ENCODE results near the gene NEUROD2.

DNA sequence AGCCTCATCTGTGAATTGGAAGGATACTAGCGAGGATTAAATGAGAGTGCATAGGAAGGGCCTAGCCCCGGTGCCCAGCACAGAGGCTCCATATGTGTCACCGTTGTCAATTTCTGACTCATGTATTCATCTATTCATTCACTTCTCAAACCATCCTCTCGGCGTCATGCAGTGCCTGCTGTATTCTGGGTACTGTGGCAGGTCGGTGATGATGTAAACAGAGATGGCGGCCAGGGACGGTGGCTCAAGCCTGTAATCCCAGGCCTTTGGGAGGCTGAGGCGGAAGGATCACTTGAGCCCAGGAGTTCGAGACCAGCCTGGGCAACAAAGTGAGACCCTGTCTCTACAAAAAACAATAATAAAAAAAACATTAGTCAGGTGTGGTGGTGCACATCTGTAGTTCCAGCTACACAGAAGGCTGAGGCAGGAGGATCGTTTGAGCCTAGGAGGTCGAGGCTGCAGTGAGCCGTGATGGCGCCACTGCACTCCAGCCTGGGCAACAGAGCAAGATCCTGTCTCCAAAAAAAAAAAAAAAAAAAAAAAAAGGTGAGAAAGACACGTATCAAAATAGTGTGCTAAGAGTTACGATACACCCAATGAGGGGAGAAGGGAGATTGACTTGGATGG, 14.8 kb upstream of the NEUROD2 start:
- TF ChIP-seq POLR2AphosphoS5 (IDR thresholded peaks at IDR 0.05; ENCODE audit: low read depth, low read length) (no peak), SIN3A (IDR thresholded peaks at IDR 0.05; ENCODE audit: borderline replicate concordance, insufficient read depth, low read length) (no peak), TAF1 (IDR thresholded peaks at IDR 0.05; ENCODE audit: borderline replicate concordance, insufficient read depth, low read length) (no peak)

All from PFSK-1 (cell line).